GM19099 (cell line): ENCODE measurements around the gene ASPHD2.

Source experiments
- POLR2A ChIP-seq: IDR thresholded peaks from 3 replicates; pipeline ENCODE4 v1.6.1; 2011; ENCODE audit warnings: low read depth; ENCODE audit not compliant: insufficient read length; ENCODE audit errors: extremely low read depth

ASPHD2 gene

GRCh38 chr22:26437694-26438392 lies 8.8 kb downstream of the ASPHD2 start:
- TF ChIP-seq POLR2A, result no peak

- no peak for TF ChIP-seq POLR2A
Observed at GRCh38 chr22:26439559-26439958, 10.5 kb downstream of the ASPHD2 start.

- no peak for TF ChIP-seq POLR2A
Observed at GRCh38 chr22:26442086-26442756, 13.2 kb downstream of the ASPHD2 start.

- TF ChIP-seq POLR2A, result no peak
Observed at GRCh38 chr22:26443901-26444690, 15.0 kb downstream of the ASPHD2 start.

GRCh38 chr22:26444777-26445176 lies 15.7 kb downstream of the ASPHD2 start:
- no peak for TF ChIP-seq POLR2A

- TF ChIP-seq POLR2A, result no peak
Observed at GRCh38 chr22:26445577-26446275, 16.7 kb downstream of the ASPHD2 start.

GRCh38 chr22:26446808-26447515 lies 17.9 kb downstream of the ASPHD2 start:
- no peak for TF ChIP-seq POLR2A

GRCh38 chr22:26447584-26448329 lies 18.7 kb downstream of the ASPHD2 start:
- no peak for TF ChIP-seq POLR2A

- TF ChIP-seq POLR2A, result no peak
Observed at GRCh38 chr22:26448334-26448733, 19.3 kb downstream of the ASPHD2 start.

- no peak for TF ChIP-seq POLR2A
Observed at GRCh38 chr22:26448941-26449340, 19.9 kb downstream of the ASPHD2 start.

GRCh38 chr22:26450453-26451185 lies 21.6 kb downstream of the ASPHD2 start:
- TF ChIP-seq POLR2A, result no peak

GRCh38 chr22:26452236-26453016 lies 23.4 kb downstream of the ASPHD2 start:
- TF ChIP-seq POLR2A, result no peak
